Activated naive CD8-positive, alpha-beta T cell treated with anti-CD3 and anti-CD28 coated beads, Interleukin-2, amount 50 U/mL, for 16 hours (primary cell): Measurements from ENCODE around the gene TNFRSF21.
"Not testable (repeated sequence)": the region's sequence is repeated elsewhere in the genome, so short reads cannot be mapped to it uniquely, and the experiment has no call there.

Source experiments
- DNase-seq: peaks from one replicate; pipeline ENCODE4 v3.0.0-alpha.2; 2020; ENCODE audit warnings: low read depth, low spot score

Gene TNFRSF21

GRCh38 chr6:47223251-47223650 is 86.5 kb downstream of the TNFRSF21 start:
- DNase-seq: not testable (repeated sequence)

- DNase-seq: no peak
Measured at GRCh38 chr6:47221565-47221964, 88.1 kb downstream of the TNFRSF21 start.

- no peak for DNase-seq
Measured at GRCh38 chr6:47209632-47210031, 100.1 kb downstream of the TNFRSF21 start.

GRCh38 chr6:47207261-47207660 is 102.4 kb downstream of the TNFRSF21 start:
- DNase-seq: no peak

GRCh38 chr6:47206626-47207025 is 103.1 kb downstream of the TNFRSF21 start:
- DNase-seq: no peak

GRCh38 chr6:47203938-47204611 is 105.6 kb downstream of the TNFRSF21 start:
- DNase-seq: no peak

- no peak for DNase-seq
Measured at GRCh38 chr6:47203266-47203937, 106.3 kb downstream of the TNFRSF21 start.

- no peak for DNase-seq
Measured at GRCh38 chr6:47202644-47203205, 107.0 kb downstream of the TNFRSF21 start.

GRCh38 chr6:47200536-47201334 is 109.0 kb downstream of the TNFRSF21 start:
- no peak for DNase-seq

- no peak for DNase-seq
Measured at GRCh38 chr6:47197682-47198640, 111.7 kb downstream of the TNFRSF21 start.

GRCh38 chr6:47196113-47196512 is 113.6 kb downstream of the TNFRSF21 start:
- no peak for DNase-seq

- DNase-seq: no peak
Measured at GRCh38 chr6:47195011-47195650, 114.6 kb downstream of the TNFRSF21 start.

GRCh38 chr6:47188588-47189021 is 121.1 kb downstream of the TNFRSF21 start:
- no peak for DNase-seq

GRCh38 chr6:47187893-47188587 is 121.7 kb downstream of the TNFRSF21 start:
- no peak for DNase-seq

- DNase-seq: no peak
Measured at GRCh38 chr6:47187113-47187512, 122.6 kb downstream of the TNFRSF21 start.

GRCh38 chr6:47182291-47182957 is 127.3 kb downstream of the TNFRSF21 start:
- no peak for DNase-seq

- DNase-seq: no peak
Measured at GRCh38 chr6:47181681-47182080, 128.0 kb downstream of the TNFRSF21 start.
